Cardiac muscle cell (in vitro differentiated cells and primary cell): Measurements from ENCODE around the gene C12orf75. TPM values are rescaled to one million over a fixed set of nuclear protein-coding genes. Genes with fewer than 3 reads are reported as not detected.
A peak's percentile ranks its signal among the peaks of the same experiment; 100 is the strongest.

Experiments used
- DNase-seq, 2 donors: peaks; one replicate each; pipeline versions ENCODE4 v3.0.0 to v3.0.0-alpha.2; 2010 to 2017; ENCODE audit warnings: low read depth in 1 of 2, low spot score in 1 of 2
- H3K27ac ChIP-seq: fragments of 200-600 bp; sonication (generic); 2 replicates; pipeline ENCODE4 v1.5.1; 2016
- H3K27me3 ChIP-seq: fragments of 200-600 bp; sonication (generic); 2 replicates; pipeline ENCODE4 v1.6.0; 2016; ENCODE audit warnings: control low read depth
- H3K36me3 ChIP-seq: fragments of 200-600 bp; sonication (generic); 2 replicates; pipeline ENCODE4 v1.5.1; 2016; ENCODE audit warnings: control low read depth
- H3K4me1 ChIP-seq: fragments of 200-600 bp; sonication (generic); 2 replicates; pipeline ENCODE4 v1.8.1; 2017; ENCODE audit warnings: low read depth, mild to moderate bottlenecking, mixed run types
- H3K4me3 ChIP-seq: fragments of 200-600 bp; sonication (generic); 2 replicates; pipeline ENCODE4 v1.5.1; 2016; ENCODE audit warnings: mild to moderate bottlenecking
- H3K9me3 ChIP-seq: fragments of 200-600 bp; sonication (generic); 2 replicates; pipeline ENCODE4 v1.5.1; 2017; ENCODE audit warnings: low read depth, mild to moderate bottlenecking, control low read depth
- polyA plus RNA-seq: library from polyadenylated mRNA; unstranded; fragments of >200 nt; fragmentation: Nextera tagmentation; extraction: Ambion mirVana; gene quantifications from 2 replicates; pipeline ENCODE4 v1.2.1, GENCODE V29; 2016
- total RNA-seq: library from RNA; depleted of rRNA; stranded (reverse); fragments of >200 nt; gene quantifications from 2 replicates; pipeline ENCODE4 v1.2.3, GENCODE V29; 2016
- TF ChIP-seq, protein P1 (sequence below): IDR thresholded peaks from 2 replicates; pipeline ENCODE4 v1.5.1; 2012; ENCODE audit warnings: low read depth, mild to moderate bottlenecking, low read length

The C12orf75 gene
- total and polyA plus RNA-seq, 2 experiments from 2014 or later, result 39.3 to 106 TPM

DNA sequence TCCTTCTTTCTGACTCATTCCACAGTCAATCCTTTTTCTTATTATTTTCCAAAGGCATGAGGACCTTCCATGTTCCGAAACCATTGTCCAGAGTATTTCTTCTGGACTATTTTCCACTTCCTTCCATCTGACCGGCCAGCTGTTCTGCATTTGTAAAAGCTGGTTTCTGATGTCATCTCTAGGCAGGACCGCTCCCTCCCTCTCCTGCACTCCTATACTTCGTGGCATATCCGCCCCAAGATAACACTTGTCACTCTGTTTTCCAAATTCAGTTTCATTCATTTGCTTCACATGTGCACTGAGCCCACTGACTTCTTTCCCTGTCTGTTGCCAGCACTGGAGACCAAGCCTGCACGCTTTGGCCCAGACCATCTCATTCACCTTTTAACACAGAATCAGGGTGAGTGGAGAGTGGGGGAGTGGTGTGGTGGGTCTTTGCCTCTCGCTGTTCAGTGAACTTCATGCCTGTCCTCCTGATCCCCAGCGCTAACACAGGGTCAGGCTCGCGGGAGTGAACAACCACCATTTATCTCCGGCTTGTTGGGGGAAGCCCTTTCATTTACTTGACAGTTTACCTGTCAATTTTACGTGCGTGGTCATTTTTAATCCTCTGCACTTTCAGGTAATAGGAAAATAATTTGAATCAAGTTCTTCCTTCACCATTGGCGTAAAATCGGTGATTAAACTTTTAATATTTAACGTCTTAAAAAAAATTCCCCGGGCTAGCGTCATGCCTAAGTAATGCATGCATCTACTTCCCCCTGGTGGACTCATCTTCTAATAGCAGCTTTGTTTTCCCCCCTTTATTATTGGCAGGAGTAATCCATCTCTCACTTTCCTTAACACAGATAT is 52.5 kb downstream of the C12orf75 start:
- Histone ChIP-seq H3K27me3 (no peaks in the 10 kb centered on the region), H3K4me1 (peaks cover 4% of the 10 kb centered on the region), H3K36me3 (no peaks in the 10 kb centered on the region), H3K4me3 (no peak overlapping the region), H3K9me3 (no peaks in the 10 kb centered on the region), H3K27ac (no peak overlapping the region)
- TF ChIP-seq, protein P1, sequence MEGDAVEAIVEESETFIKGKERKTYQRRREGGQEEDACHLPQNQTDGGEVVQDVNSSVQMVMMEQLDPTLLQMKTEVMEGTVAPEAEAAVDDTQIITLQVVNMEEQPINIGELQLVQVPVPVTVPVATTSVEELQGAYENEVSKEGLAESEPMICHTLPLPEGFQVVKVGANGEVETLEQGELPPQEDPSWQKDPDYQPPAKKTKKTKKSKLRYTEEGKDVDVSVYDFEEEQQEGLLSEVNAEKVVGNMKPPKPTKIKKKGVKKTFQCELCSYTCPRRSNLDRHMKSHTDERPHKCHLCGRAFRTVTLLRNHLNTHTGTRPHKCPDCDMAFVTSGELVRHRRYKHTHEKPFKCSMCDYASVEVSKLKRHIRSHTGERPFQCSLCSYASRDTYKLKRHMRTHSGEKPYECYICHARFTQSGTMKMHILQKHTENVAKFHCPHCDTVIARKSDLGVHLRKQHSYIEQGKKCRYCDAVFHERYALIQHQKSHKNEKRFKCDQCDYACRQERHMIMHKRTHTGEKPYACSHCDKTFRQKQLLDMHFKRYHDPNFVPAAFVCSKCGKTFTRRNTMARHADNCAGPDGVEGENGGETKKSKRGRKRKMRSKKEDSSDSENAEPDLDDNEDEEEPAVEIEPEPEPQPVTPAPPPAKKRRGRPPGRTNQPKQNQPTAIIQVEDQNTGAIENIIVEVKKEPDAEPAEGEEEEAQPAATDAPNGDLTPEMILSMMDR, result peak; percentile 74
- peak; percentile 72 to 78 for DNase-seq

DNA sequence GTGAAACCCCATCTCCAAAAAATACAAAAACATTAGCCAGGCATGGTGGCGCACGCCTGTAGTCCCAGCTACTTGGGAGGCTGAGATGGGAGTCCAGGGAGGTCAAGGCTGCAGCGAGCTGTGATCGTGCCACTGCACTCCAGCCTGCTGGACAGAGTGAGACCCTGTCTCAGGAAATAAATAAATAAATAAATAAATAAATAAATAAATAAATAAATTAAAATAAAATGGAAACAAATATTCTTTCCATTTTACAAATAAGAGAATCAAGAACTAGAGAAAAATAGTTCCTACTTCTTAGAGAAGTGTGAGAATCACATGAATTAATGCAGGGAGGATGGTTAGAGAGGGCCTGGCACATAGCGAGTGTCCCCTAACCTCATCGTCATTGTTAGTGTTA is 53.7 kb downstream of the C12orf75 start:
- TF ChIP-seq, protein P1, result no peak
- no peaks in the 10 kb centered on the region for H3K27me3 ChIP-seq
- DNase-seq, result no peak
- no peak overlapping the region for H3K27ac ChIP-seq
- H3K4me3 ChIP-seq, result no peak overlapping the region
- H3K4me1 ChIP-seq, result peaks cover 4% of the 10 kb centered on the region
- no peaks in the 10 kb centered on the region for H3K36me3 ChIP-seq
- H3K9me3 ChIP-seq, result no peaks in the 10 kb centered on the region

DNA sequence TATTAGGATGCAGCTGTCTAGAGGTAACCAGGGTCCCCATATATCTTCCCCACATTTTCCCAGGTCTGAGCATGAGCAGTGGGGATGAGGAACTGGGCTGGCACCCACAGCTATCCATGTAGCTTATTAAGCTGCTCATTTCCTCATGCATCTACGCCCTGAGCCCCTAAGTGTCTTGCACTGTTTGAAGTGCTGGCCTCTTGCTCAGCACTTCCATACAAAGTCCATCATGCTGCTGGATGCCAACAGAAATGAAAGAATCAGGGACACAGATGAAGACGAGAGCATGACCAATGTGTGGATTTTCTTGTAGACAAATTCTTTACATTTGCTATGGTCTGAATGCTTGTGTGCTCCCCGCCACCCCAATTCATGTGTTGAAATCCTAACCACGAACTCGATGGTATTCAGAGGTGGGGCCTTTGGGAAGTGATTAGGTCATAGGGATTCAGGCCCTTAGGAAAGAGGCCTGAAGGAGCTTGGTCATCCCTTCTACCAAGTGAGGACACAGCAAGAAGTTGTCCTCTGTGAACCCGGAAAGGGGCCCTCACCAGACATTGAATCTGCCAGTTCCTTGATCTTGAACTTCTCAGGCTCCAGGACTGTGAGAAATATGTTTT is 54.5 kb downstream of the C12orf75 start:
- TF ChIP-seq, protein P1, result no peak
- DNase-seq, result peak in 1 of 2 donors; percentile 48
- H3K27me3 ChIP-seq, result no peaks in the 10 kb centered on the region

DNA sequence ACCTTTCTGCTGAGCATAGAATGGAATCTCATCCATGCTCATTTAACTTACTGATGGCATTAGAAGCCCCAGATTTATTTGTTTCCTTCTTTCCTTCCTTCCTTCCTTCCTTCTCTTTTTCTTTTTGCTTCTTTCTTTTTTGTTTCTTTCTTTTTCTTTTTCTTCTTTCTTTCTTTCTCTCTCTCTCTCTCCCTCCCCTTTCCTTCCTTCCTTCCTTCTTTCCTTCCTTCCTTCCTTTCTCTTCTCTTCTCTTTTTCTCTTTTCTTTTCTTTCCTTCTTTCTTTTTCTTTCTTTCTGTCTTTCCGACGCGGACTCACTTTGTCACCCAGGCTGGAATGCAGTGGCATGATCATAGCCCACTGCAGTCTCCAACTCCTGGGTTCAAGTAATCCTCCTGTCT is 55.9 kb downstream of the C12orf75 start:
- H3K9me3 ChIP-seq, result no peaks in the 10 kb centered on the region
- DNase-seq, result no peak

More for the DNA sequence above, 54.5 kb downstream of the C12orf75 start:
- Histone ChIP-seq H3K4me3 (no peak overlapping the region), H3K36me3 (no peaks in the 10 kb centered on the region), H3K4me1 (peaks cover 4% of the 10 kb centered on the region), H3K27ac (no peak overlapping the region), H3K9me3 (no peaks in the 10 kb centered on the region)

DNA sequence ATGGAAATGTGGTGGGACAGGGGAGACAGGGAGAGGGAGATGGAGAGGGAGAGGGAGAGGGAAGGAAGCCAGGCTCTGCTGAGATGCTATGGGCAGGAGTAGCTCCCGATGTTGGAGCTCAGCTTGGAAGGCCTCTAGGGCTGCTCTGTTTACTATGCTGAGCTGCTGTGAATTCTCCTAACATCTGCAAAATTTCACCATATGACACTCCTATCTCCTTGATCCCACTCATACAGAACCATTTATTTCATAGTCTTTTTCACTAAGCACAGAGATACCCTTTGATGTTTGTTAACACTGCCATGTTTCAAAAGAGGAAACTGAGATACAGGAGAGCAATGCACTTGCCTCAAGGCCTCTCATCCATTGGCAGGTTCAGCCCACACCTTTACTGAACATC is 60.7 kb downstream of the C12orf75 start:
- no peak for DNase-seq
- no peak overlapping the region for H3K4me3 ChIP-seq
- H3K9me3 ChIP-seq, result no peaks in the 10 kb centered on the region
- H3K27me3 ChIP-seq, result no peaks in the 10 kb centered on the region
- TF ChIP-seq, protein P1, result no peak
- no peak overlapping the region for H3K27ac ChIP-seq
- H3K4me1 ChIP-seq, result no peaks in the 10 kb centered on the region
- H3K36me3 ChIP-seq, result no peaks in the 10 kb centered on the region

More for the DNA sequence above, 55.9 kb downstream of the C12orf75 start:
- no peaks in the 10 kb centered on the region for H3K4me1 ChIP-seq
- no peaks in the 10 kb centered on the region for H3K27me3 ChIP-seq
- TF ChIP-seq, protein P1, result no peak
- no peak overlapping the region for H3K27ac ChIP-seq
- H3K4me3 ChIP-seq, result no peak overlapping the region
- no peaks in the 10 kb centered on the region for H3K36me3 ChIP-seq
